DND-41 (cell line): ENCODE results near the gene TMEM9B.

ENCODE experiments used
- CTCF ChIP-seq: IDR thresholded peaks from 2 replicates; pipeline ENCODE4 v1.5.1; 2012; ENCODE audit warnings: borderline replicate concordance, low read length, moderate library complexity, mild to moderate bottlenecking; ENCODE audit not compliant: poor library complexity, severe bottlenecking; ENCODE audit errors: extremely low read depth
- EZH2 ChIP-seq: IDR thresholded peaks from 3 replicates; pipeline ENCODE4 v1.6.1; 2012; ENCODE audit warnings: borderline replicate concordance, low read depth, mild to moderate bottlenecking, moderate library complexity, low read length, inconsistent platforms; ENCODE audit not compliant: severe bottlenecking

- TF ChIP-seq CTCF, result no peak
- TF ChIP-seq EZH2, result no peak
Observed at GRCh38 chr11:9004183-9004926, 40.1 kb upstream of the TMEM9B start.
